SH-SY5Y (cell line): ENCODE results near the gene FMN2.
A peak's percentile ranks its signal among the peaks of the same experiment; 100 is the strongest.

Source experiments
- GATA2 ChIP-seq: IDR thresholded peaks from 2 replicates; pipeline ENCODE4 v1.6.1; 2011; ENCODE audit warnings: mild to moderate bottlenecking, low read depth, low read length
- GATA3 ChIP-seq: IDR thresholded peaks from 2 replicates; pipeline ENCODE4 v1.6.1; 2011; ENCODE audit warnings: low read depth, mild to moderate bottlenecking, low read length, moderate library complexity

The FMN2 gene

DNA sequence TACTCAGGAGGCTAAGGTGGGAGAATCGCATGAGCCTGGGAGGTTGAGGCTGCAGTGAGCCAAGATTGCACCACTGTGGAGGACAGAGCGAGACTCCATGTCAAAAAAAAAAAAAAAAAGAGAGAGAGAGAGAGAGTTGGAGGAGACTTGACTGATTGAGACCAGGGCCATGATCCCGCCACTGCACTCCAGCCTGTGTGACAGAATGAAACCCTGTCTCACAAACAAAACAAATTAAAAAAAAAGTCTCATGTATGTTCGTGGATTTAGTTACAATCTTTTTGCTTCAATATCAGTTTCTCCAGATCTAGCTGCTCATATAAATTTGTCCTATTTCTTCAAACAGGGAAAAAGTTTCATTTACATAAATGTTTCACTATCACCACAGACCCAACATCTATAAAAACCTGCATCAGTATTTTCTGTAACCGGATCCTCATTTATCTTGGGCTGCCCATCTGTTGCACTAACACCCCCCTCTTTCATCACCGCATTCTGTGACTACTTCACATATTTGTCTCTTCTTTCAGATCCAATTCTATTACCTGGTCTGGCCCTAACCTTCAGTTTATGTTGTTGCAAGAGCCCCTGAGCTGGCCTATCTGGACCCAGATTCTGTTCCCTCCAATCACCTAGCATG lies 393.2 kb downstream of the FMN2 start:
- TF ChIP-seq GATA3 (no peak), GATA2 (no peak)

GRCh38 chr1:240486611-240487010 lies 394.9 kb downstream of the FMN2 start:
- no peak for TF ChIP-seq GATA3
- TF ChIP-seq GATA2, result peak; percentile 9; the same call in 1 of the 2 replicates

DNA sequence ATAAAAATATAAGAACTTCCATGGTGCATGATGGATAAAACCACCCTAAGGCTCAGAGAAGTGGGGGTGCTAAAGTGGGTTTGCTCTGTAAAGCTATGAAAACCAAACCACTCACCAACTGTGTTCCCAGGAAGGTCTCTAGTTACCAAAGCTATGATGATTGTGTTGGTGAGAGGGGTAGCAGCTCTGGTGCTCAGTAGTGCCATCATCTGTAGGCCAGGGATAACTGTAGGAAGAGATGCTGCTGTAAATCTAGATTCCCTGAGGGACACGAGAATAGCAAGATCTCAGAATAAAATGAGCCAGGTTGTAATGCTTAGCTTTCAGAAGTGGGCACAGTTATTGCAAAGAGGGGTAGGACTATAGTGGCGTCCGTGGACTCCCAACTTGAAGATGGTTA lies 395.8 kb downstream of the FMN2 start:
- no peak for TF ChIP-seq GATA2
- TF ChIP-seq GATA3, result no peak

DNA sequence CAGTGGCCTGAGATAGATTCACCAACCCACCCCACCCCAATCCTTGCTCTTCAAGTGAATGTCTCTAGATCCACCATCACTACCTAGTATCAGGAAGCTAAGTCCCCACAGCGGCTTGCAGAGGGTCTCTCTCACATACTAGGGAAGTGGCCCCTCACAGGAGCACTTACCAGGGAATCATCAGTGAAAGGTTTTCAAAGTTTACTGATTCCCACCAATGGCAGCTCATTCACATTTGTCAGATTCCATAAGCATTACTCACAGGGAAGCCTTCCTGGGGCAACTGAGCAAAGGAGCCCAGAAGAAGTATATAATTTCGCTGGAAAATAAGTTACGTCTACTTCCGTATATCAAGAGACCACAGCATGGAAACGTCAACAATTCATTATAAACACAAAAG lies 399.5 kb downstream of the FMN2 start:
- TF ChIP-seq GATA2 (no peak), GATA3 (no peak)

GRCh38 chr1:240491796-240492195 lies 400.1 kb downstream of the FMN2 start:
- TF ChIP-seq GATA2, result no peak
- TF ChIP-seq GATA3, result no peak

DNA sequence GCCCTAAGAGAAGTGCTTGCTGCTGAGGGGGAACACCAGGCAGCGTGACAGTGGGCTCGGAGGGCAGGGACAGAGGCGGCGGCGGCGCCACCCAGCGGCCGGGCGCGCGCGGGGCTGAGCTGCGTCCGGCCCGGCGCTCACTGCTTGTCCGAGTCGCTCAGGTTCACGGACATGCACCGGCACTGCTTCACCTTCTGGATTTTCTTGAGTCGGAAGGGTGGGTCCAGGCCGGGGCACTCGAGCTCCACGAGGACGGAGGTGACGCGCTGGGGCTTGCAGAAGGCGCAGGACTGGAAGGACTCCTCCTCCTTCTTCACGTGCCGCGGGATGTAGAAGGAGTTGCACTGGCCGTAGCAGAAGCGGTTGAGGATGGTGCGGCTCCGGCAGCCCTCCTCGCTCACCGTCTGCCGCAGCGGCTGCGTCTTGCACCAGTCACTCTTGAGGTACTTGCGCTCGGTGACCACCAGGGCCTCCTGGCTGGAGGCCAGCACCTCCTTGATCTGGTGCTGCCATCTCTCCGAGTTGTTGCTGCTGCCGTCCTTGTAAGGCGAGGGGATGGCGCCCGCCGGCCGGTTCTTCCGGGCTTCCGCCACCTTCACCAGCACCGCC lies 401.3 kb downstream of the FMN2 start:
- TF ChIP-seq GATA3 (no peak), GATA2 (no peak)

- TF ChIP-seq GATA2, result no peak
- TF ChIP-seq GATA3, result no peak
Measured at GRCh38 chr1:240495601-240496000, 403.9 kb downstream of the FMN2 start.

- TF ChIP-seq GATA2, result no peak
- no peak for TF ChIP-seq GATA3
Measured at GRCh38 chr1:240496356-240496755, 404.7 kb downstream of the FMN2 start.

GRCh38 chr1:240496941-240497340 lies 405.3 kb downstream of the FMN2 start:
- TF ChIP-seq GATA2 (no peak), GATA3 (no peak)

DNA sequence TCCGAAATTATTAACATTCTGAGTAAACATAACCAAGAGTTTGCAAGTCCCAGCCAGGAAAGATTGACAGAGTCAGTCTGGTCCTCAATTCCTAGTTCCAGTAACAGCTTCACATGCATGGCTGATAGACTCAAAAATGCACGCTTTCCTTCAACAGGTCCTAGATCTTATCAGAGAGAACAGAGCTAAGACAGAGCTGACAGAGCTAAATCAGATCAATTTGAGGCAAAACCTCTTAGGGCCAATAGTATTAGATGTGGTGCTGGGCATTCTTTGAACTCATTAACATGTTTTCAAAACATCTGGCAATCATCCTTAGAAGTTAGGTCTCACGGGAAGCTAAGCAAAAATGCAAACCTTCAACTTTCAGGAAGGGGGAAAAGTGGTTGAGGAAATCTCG lies 406.2 kb downstream of the FMN2 start:
- peak; percentile 81 for TF ChIP-seq GATA2
- TF ChIP-seq GATA3, result peak; percentile 87

- no peak for TF ChIP-seq GATA3
Measured at GRCh38 chr1:240498335-240498734, 406.7 kb downstream of the FMN2 start.

- TF ChIP-seq GATA3, result no peak
- TF ChIP-seq GATA2, result no peak
Measured at GRCh38 chr1:240499012-240499411, 407.3 kb downstream of the FMN2 start.

GRCh38 chr1:240500647-240501046 lies 409.0 kb downstream of the FMN2 start:
- no peak for TF ChIP-seq GATA2
- no peak for TF ChIP-seq GATA3

DNA sequence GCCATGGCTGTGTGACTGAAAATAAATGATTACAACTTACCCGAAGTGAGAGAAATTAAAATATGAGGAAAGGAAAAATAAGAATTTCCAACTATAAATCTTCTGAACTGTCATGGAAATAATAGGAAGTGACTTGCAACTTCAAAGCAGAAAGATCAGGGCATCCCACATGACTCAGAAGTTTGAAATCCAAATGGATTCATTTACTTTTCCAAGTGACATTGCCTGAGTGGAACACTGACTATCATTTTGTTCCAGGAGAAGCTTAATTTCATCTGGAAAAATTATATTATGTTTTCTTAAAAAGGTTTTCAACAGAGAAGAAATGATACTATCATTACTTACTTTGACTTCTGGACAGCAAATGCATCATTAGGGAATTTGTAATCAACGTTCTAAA lies 409.4 kb downstream of the FMN2 start:
- no peak for TF ChIP-seq GATA3
- no peak for TF ChIP-seq GATA2

DNA sequence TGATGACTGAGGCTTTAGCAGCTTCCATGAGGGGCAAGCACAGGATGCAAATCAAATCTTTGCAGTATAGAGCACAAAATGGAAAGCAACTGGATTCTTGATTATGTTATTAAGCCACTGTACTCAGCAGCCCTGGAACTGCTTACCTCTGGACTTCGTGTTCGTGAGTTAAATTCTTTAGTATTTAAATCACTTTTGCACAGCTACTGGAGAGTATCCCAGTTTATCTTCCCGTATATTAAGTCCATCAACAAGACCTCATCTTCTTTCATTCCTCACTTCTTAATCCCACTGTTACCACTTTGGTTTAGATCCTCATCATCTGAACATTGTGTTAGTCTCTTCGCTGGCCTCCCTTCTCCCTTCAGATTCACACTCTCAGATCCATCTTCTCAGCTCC lies 411.4 kb downstream of the FMN2 start:
- TF ChIP-seq GATA3 (no peak), GATA2 (no peak)
